Erythroblast (primary cell): ENCODE measurements around the gene FERMT2.

ENCODE experiments used
- GATA1 ChIP-seq: IDR thresholded peaks from 2 replicates; pipeline ENCODE4 v1.6.1; 2011; ENCODE audit warnings: low read depth, mild to moderate bottlenecking, control low read depth, low read length, moderate library complexity
- POLR2A ChIP-seq: IDR thresholded peaks from 2 replicates; pipeline ENCODE4 v1.6.1; 2011; ENCODE audit warnings: mild to moderate bottlenecking, low read length

DNA sequence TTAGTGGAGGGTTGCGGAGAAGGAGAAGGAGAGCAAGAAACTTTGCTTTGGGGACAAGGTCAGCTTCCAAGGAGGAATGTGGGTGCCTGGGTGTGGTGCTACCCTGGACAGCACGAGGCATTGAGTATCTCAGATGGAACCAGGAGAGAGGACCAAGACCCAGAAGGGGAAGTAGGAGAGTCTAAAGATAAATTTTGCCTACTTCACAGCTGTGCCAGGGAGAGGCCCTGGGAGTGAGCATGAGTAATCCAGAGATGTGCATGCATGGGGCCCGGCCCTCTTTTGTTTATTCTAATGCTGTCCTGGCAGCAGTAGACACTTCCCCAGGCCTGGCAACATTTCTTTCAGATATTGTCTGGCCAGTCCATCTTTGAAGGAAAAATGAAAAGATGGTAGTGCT, 110.0 kb downstream of the FERMT2 start:
- TF ChIP-seq POLR2A (no peak), GATA1 (no peak)
